NOMO-1 (cell line): ENCODE measurements around the gene ZFPL1.
"Not testable (repeated sequence)": the region's sequence is repeated elsewhere in the genome, so short reads cannot be mapped to it uniquely, and the experiment has no call there.

ENCODE experiments used
- DNase-seq, 2 experiments: peaks; one replicate each; lab custom pipeline; 2025; ENCODE audit not compliant: unreplicated experiment in 2 of 2; lab: John Stamatoyannopoulos, UW

Gene ZFPL1

GRCh38 chr11:65112546-65113360, 28.7 kb downstream of the ZFPL1 start:
- DNase-seq = peak; percentile 21 to 51

GRCh38 chr11:65113361-65113756, 29.3 kb downstream of the ZFPL1 start:
- no peak for DNase-seq

GRCh38 chr11:65113839-65114238, 29.8 kb downstream of the ZFPL1 start:
- DNase-seq = no peak

GRCh38 chr11:65114538-65115171, 30.6 kb downstream of the ZFPL1 start:
- DNase-seq = no peak

- DNase-seq = no peak
Observed at GRCh38 chr11:65115361-65116082, 31.5 kb downstream of the ZFPL1 start.

GRCh38 chr11:65116370-65117205, 32.6 kb downstream of the ZFPL1 start:
- DNase-seq = no peak

- peak; percentile 98 to 99 for DNase-seq
Observed at GRCh38 chr11:65117206-65118096, 33.4 kb downstream of the ZFPL1 start, which contains the start of gene ZNHIT2. ZNHIT2 (minus strand) TSS chr11:65117701; CDS start chr11:65117653, 48 bp downstream.

GRCh38 chr11:65118097-65118837, 34.2 kb downstream of the ZFPL1 start:
- DNase-seq = no peak

- DNase-seq = not testable (repeated sequence)
Observed at GRCh38 chr11:65118891-65119669, 35.1 kb downstream of the ZFPL1 start.

GRCh38 chr11:65119670-65119995, 35.6 kb downstream of the ZFPL1 start:
- no peak for DNase-seq

- no peak for DNase-seq
Observed at GRCh38 chr11:65120831-65121230, 36.8 kb downstream of the ZFPL1 start.

GRCh38 chr11:65121447-65121864, 37.4 kb downstream of the ZFPL1 start:
- DNase-seq = peak; percentile 14 to 20

- peak; percentile 98 for DNase-seq
Observed at GRCh38 chr11:65121865-65122696, 38.1 kb downstream of the ZFPL1 start, which contains the start of the genes FAU and MRPL49. FAU (minus strand) TSS chr11:65122134; CDS start chr11:65121813, 321 bp downstream. MRPL49 (plus strand) TSS chr11:65122321; CDS start chr11:65122347, 26 bp downstream.

GRCh38 chr11:65124480-65125196, 40.6 kb downstream of the ZFPL1 start:
- no peak for DNase-seq

- DNase-seq = no peak
Observed at GRCh38 chr11:65125197-65126056, 41.4 kb downstream of the ZFPL1 start.
